NCI-H2196 treated with DMSO at 0.1 percent for 48 hours (cell line): Measurements from ENCODE around the gene HCN2.
A peak's percentile ranks its signal among the peaks of the same experiment; 100 is the strongest.

Experiments
- DNase-seq: peaks from one replicate; lab custom pipeline; 2025; ENCODE audit not compliant: unreplicated experiment; lab: John Stamatoyannopoulos, UW

The HCN2 gene

DNA sequence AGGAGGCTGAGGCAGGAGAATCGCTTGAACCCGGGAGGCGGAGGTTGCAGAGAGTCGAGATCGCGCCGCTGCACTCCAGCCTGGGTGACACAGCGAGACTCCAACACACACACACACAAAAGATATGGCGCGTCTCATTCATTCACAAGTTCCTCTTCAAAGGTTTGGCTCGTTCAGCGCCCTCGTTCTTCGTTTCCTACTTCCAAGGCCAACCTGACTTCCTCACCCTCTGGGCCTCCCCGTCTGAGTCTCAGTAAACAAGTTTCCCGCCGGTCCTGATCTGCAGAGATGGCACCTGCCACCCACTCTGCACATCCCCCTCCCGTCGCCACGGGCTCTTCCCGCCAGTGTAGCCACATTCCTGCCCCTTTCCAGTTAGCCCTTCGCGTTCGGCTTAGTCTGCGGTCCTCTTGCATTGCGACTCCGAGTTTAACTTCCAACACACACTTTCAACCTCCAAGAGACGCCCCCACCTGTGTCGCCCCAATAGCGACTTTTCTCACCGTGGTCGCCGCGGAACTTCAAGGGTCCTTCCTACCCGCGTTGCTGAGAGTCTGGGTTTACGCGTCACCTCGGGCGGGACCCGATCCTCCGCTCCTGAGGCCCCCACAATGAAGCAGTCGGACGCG, 18.6 kb upstream of the HCN2 start:
- peak; percentile 73 for DNase-seq

DNA sequence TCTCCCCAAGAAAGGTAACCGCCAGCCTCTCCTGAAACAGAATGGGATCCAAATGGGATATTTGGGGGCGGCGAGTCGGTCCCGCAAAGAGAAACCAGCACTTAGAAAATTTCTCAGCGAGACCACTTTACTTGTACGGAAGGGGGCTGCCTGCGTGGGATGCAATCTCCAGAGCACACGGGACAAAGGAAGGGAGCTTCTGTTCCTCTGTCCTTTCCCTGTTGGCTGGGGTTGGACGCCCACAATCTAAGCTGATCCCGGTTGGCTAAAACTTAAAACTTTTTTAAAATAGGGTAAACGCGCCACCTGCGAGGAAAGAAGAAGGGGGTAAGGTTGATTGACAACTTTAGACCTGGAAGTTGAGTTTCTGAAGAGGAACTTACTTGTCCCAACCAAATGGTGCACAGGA, 18.1 kb upstream of the HCN2 start:
- DNase-seq, result peak; percentile 42

DNA sequence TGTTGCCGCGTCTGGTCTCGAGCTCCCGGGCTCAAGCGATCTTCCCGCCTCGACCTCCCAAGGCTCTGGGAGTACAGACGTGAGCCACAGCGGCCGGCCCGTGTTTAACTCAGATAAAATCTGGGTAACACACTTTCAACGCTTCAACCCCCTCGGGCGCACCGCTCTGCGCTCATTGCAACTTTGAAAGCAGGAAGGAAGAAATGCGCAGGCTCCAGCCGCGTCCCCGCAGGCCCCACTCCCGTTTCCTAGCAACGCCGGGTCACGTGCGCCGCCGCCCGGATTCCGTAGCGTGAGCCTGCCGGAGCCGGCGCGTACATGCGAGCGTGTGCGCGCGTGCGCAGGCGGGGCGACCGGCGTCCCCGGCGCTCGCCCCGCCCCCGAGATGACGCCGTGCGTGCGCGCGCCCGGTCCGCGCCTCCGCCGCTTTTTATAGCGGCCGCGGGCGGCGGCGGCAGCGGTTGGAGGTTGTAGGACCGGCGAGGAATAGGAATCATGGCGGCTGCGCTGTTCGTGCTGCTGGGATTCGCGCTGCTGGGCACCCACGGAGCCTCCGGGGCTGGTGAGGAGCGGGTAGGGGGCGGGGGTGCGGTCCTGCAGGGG, 17.4 kb upstream of the HCN2 start, which contains the start of gene BSG:
BSG (plus strand) TSS at position 457 of the 603 bp plus-strand sequence; CDS start at position 496, 39 bp downstream.
- peak; percentile 95 for DNase-seq

DNA sequence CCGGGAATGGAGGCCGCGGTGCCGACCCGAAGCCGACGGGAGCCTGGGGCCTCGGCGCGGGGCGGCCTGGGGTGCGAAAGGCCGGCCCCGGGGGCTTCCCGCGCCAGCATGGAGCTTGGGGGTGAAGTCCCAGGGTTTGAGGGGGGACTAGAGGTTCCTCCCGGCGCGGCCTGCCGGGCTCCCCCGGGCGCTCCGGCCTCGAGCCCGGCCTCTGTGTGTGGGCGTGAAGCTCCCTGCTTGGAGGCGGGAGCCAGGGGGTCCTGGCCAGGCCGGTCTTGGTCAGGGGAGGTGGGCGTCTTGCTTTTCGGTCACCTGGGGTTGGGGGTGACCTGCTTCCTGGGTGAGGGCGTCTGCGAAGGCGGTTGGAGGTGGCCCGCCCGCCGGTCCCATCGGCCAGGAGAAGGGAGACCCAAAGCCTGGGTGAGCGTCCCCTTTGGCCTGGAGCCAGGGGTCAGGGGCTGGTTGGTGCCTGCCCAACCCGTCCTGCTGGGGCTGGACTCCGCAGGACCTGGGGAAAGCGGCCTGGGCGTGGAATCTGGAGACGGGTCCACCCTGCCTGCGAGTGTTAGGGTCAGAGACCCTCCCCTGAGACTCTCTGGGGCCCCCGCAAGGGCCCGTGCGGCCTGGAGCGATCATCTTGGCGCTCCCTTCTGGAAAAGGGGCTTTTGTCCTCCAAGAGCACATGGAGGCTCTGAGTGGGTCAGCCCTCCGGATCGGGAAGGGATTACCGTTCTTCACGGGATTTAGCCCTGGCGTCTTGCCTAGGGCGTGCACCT, 16.8 kb upstream of the HCN2 start:
- DNase-seq, result no peak

DNA sequence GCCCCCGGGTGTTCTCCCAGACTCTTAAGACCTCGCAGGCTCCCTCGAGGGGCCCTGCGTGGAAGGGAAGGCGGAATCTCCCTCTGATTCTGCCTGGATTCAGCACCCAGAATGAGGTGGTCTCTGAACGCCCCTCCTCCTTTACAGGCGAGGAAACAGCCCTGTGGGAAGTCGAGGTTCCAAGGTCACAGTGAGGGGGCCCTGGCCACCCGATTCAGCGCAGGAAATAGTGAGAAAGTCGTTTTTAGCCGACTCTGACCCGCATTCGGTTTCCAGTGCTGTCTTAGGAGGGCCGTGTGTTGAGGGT, 16.2 kb upstream of the HCN2 start:
- DNase-seq, result no peak

DNA sequence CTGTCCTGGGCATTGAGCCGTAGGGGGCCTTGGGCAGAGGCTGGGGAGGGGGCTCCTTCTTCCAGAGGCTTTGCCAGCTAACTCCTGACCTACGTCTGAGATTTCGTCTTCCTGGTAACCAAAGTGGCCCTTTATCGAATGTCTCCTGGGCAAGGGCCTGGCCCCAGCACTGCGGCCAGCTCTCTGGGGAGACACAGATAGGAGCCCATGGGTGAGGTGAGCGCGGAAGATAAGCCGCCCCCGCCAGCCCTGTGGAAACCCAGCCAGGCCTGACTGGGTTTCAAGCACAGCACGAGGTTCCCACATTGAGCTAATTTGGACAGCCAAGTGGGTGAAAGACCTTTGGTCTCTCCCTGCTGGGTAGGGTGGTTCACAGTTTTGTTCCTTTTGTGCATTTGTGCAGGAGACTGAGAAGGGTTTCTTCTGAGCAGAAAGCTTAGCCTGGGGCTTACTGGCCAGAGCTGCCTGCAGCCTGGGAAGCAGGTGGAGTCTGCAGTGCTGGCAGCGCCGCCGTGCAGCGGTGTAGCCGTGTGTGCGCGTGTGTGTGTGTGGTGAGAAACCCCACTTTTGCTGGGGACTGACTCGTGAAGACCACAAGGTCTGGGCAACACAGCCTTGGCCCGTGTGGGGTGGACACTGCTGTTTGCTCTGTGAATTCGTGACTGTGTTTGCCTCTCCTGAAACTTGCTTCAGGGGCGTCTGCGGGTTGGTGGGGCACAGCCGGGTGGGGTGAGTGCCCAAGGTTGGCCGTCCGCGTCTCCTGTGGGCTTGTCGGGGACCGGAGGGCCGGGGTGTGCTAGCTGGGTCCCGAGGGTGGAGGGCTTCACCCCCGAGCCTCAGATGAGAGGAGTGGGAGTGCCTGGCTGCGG, 14.8 kb upstream of the HCN2 start:
- DNase-seq, result no peak

DNA sequence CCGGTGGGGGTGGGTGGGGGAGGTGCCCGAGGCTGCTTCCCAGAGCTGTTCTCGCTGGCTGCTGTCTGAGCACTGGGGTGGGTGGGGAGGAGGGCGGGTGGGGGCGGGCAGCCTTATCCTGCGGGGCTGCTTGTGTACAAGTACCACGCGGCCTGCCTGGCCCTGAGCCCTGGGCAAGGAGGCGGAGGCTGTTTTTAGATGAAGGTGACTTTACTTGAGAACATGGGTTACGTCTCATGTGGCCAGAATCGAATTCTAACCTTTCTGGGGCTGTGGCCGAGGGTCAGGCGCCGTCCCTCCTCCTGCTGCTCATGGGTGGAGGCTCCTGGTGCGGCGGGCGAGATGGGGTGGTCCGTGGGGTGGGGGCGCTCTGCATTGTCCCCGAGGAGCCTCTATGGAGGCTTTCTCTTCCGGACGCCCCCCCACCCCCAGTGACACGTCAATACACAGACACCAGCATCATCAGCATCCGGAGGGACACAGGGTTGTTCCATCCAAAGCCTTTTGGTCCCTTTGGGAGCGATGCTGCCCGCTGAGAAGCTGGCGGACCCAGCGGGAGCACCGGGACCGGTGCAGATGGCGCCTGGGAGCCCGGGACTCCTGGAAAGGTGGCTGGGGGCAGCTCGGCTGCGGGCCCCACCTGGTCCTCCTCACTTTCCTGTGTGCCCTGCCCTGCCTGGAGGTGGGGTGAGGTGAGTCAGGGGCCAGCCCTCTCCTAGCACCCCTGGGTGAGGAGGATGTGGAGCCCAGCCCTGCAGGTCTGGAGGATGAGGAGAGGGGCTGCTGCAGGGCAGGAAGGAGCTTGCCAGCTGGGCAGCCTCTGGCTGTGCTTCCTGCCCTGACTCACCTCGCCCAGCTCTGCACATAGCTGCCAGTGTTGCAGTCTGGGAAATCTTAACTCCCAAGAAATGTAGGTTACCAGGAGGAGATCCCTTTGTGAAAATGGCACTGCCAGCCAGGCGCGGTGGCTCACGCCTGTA, 13.9 kb upstream of the HCN2 start:
- DNase-seq, result no peak

DNA sequence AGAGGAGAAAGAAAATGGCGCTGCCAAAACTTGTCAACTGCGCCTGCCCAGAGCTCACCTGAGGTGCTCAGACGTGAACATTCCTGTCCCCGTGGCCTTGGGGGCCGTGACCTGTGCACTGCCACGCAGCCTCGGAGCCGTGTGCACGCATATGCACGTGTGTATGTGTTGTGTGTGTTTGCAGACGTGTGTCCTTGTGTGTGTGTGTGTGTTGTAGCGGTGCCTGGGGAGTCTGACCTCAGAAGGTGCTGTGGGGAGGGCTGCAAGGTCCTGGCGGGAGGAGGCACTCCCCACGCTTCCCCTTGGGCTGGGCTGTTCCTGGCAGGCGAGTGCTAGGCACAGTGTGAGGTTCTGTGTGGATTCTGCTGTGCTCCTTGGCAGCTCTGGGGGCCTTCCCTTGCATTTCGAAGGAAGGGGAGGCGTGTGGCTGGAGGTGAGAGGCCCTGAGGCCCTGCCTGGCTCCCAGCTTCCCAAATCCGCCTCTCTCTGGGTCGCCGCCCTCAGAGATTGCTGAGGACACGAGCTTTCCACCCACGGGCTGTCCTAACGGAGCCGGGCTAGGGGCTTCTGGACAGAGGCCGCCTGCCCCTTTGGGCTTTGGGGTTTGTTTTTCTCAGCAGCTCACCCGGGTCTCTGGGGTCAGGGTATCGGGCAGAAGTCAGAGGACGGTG, 12.8 kb upstream of the HCN2 start:
- no peak for DNase-seq

DNA sequence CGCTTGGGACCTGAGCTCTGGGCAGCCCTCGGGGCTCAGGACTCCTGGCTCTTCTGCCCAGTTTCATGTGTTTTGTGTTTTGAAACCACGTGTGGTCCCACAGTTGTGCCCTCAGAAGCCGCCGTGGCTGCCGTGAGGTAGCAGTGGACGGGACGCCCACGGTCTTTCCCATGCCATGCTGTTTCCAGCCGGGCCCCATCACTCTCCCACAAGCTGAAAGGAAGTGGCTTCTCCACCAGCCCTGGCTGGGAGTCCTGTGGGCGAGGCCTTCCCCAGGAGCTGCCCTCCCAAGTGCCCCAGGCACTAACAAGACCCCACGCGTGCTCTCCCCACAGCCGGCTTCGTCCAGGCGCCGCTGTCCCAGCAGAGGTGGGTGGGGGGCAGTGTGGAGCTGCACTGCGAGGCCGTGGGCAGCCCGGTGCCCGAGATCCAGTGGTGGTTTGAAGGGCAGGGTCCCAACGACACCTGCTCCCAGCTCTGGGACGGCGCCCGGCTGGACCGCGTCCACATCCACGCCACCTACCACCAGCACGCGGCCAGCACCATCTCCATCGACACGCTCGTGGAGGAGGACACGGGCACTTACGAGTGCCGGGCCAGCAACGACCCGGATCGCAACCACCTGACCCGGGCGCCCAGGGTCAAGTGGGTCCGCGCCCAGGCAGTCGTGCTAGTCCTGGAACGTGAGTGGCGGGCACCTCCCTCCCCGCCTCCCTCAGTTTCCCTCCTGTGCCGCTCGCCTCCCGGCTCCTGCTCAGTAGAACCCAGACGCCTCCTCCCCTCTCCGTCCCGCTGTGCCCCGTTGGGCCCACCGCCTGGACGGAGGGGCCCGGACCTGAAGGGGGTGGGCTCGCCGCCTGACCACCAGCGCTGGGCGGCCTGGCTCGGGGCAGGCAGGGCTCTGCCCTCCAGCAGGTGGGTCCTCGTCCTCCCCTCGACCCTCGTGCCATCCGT, 12.0 kb upstream of the HCN2 start:
- DNase-seq, result no peak

DNA sequence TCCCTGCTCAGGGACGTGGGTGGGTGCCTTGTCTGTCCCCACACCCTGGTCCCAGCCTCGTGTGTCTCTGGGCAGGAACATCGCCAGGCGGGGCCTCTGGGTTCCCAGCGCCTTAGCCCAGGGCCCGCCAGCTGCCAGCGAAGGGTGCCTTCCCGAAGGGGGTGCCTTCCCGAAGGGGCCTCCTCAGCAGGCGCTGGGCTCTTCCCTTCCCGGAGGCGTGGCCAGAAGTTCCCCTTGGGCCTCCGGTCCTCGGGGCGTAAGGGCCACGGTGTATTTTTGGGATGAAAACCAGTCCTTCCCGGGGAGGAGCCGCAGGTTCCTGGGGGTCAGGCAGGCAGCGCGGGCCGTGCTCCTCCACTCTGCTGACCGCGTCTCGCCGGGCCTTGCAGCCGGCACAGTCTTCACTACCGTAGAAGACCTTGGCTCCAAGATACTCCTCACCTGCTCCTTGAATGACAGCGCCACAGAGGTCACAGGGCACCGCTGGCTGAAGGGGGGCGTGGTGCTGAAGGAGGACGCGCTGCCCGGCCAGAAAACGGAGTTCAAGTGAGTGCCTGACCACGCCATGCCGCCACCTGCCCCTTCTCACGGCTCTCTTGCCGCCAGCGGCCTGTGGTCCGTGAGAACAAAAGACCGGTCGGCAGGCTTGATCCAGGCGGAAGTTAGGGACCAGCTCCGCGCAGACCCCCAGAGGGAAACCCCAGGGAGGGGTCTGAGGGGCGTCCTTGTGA, 10.4 kb upstream of the HCN2 start:
- DNase-seq, result no peak

DNA sequence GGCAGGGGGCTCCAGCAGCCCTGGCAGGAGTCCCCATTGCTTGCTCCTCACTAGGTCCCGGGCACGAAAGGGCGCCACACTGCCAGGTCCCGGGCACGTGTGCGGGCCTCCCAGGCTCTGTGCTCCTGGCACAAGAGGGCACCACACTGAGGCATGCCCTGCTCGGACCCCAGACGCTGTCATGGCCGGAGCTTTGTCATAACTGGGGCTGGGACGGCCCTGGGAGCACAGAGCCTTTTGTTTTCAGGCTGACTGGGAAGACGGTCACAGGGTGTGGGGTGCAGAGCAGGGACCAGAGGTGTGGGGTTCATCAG, 9.9 kb upstream of the HCN2 start:
- DNase-seq, result no peak

DNA sequence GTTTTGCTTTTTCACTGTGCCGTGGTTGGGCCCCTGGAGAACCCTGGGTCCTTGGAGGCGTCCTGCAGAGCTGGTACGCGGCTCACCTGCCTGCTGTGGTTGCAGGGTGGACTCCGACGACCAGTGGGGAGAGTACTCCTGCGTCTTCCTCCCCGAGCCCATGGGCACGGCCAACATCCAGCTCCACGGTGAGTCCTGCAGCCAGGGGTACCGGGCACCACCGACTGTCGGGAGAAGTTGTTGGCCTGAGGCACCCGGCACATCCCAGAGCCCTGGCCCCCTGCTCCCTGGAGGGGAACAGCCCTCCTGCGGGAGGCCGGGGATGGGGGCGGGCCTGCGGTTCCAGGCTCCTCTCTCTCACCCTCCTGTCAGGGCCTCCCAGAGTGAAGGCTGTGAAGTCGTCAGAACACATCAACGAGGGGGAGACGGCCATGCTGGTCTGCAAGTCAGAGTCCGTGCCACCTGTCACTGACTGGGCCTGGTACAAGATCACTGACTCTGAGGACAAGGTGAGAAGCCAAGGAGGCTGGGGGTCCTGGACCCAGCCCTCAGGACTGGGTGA, 9.3 kb upstream of the HCN2 start:
- no peak for DNase-seq

DNA sequence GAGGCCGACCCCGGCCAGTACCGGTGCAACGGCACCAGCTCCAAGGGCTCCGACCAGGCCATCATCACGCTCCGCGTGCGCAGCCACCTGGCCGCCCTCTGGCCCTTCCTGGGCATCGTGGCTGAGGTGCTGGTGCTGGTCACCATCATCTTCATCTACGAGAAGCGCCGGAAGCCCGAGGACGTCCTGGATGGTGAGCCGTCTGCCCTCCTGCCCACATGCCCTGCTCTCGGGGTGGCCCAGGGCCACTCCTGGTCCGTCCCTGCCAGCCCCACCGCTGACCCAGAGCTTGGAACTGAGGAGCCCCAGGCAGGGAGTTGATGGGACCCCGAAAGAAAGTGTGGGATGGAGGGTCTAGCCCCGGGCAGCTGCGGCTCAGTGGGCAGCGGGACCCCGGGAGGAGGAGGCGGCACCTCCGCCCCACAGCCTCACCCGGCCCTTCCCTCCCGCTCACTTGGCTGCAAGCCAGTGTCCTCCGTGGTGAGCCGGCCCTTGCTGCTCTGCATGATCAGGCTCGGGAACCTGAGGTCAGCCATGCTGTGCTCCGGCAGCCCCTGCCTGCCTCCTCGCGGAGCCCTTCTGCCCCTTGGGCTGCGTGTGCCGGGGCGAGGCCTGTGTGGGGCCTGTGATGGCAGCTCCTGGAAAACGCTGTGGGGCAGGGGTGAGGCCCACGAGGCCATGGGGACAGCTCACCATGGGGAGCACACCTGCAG, 8.1 kb upstream of the HCN2 start:
- no peak for DNase-seq

DNA sequence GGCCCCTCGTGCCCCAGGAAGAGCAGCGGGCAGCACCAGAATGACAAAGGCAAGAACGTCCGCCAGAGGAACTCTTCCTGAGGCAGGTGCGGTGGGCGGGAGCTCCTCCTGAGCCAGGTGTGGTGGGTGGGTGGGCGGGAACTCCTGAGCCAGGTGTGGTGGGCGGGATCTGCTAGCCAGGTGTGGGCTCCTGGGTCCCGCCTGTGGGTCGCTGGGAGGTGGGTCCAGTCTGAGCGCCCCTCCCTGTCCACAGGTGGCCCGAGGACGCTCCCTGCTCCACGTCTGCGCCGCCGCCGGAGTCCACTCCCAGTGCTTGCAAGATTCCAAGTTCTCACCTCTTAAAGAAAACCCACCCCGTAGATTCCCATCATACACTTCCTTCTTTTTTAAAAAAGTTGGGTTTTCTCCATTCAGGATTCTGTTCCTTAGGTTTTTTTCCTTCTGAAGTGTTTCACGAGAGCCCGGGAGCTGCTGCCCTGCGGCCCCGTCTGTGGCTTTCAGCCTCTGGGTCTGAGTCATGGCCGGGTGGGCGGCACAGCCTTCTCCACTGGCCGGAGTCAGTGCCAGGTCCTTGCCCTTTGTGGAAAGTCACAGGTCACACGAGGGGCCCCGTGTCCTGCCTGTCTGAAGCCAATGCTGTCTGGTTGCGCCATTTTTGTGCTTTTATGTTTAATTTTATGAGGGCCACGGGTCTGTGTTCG, 7.0 kb upstream of the HCN2 start:
- no peak for DNase-seq

DNA sequence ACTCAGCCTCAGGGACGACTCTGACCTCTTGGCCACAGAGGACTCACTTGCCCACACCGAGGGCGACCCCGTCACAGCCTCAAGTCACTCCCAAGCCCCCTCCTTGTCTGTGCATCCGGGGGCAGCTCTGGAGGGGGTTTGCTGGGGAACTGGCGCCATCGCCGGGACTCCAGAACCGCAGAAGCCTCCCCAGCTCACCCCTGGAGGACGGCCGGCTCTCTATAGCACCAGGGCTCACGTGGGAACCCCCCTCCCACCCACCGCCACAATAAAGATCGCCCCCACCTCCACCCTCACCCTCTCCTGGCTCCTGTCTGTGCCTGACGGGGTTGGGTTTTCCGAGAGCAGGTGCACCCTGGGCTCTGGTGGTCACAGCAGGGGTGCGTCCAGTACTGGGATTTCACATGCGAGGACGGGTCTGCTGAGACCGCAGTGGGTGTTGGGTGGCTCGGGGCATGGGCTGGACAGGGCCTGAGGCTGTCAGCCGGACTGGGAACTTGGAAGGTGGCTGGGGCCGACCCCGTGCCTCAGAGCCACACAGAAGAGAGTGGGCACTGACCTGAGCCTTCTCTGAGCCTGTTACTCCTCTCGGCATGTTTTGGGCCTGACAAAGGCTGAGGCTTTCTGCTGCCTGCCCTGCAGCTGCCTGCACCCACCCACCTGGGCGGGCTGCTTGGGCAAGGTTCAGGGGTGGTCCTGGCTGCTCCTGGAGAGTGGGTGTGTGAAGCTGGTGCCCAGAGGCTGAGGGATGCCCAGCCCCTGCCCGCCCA, 6.3 kb upstream of the HCN2 start:
- no peak for DNase-seq

DNA sequence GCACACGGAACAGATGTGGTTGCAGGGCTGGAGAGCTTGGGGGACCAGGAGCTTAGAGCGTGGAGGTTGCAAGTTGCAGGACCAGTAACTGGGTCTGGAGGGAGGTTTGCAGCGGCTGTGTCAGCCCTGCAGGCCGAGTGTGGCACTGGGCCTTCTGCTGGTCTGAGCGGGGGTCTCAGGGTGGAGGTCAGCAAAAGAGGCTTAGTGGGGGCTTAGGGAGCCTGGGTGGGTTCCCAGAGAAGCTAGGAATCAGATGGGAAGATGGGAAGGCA, 5.8 kb upstream of the HCN2 start:
- no peak for DNase-seq
